Liver (tissue), 3 donors: Measurements from ENCODE around the gene NRAS.

Experiments
- JUND ChIP-seq, 2 donors: IDR thresholded peaks; 2 replicates each; pipeline ENCODE4 v1.6.1; 2016; ENCODE audit warnings: antibody characterized with exemption in 2 of 2
- RXRA ChIP-seq, 2 donors: IDR thresholded peaks; 2 replicates each; pipeline ENCODE4 v1.6.1; 2017 to 2018; ENCODE audit warnings: antibody characterized with exemption in 2 of 2, mild to moderate bottlenecking in 1 of 2
- YY1 ChIP-seq: IDR thresholded peaks from 2 replicates; pipeline ENCODE4 v1.6.1; 2016; ENCODE audit warnings: antibody characterized with exemption, mild to moderate bottlenecking
- TF ChIP-seq, protein P1 (sequence below): fragments of 150-350 bp; IDR thresholded peaks from 2 replicates; pipeline ENCODE4 v1.5.1; 2017; ENCODE audit warnings: improper control_type of control experiment, low read depth, low read length; ENCODE audit not compliant: missing input control
- donor health status: healthy.
- donor health status: healthy.

DNA sequence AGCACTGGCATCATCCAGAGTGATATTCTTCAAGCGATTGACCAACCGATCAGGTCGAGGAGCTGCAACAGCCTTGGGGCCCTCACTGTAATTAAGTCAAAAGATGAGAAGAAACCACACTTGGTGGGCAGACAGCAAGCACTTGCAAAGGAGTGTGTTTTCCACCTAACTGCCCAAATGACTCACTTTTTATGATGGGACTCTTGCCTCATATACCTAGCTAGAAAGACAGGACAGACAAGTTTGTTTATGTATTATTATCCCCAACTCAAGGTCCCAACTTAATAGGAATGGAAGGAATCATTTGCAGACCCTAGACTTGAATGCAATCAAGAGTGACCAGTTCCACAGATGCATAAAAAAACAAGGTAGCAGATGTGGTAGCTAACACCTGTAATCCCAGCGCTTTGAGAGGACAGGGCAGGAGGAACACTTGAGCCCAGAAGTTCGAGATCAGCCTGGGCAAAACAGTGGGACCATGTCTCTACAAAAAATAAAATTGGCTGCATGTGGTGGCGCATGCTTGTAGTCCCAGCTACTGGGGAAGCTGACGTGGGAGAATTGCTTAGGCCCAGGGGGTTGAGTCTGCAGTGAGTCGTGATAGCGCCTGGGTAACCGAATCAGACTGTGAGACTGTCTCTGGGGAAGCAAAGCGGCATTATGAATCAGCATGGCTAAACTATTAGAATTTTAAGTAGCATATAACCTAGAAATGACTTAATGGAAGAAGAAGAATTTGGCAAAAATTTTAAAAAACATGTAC lies 2.3 kb upstream of the NRAS start:
- TF ChIP-seq YY1 = no peak
- TF ChIP-seq, protein P1, sequence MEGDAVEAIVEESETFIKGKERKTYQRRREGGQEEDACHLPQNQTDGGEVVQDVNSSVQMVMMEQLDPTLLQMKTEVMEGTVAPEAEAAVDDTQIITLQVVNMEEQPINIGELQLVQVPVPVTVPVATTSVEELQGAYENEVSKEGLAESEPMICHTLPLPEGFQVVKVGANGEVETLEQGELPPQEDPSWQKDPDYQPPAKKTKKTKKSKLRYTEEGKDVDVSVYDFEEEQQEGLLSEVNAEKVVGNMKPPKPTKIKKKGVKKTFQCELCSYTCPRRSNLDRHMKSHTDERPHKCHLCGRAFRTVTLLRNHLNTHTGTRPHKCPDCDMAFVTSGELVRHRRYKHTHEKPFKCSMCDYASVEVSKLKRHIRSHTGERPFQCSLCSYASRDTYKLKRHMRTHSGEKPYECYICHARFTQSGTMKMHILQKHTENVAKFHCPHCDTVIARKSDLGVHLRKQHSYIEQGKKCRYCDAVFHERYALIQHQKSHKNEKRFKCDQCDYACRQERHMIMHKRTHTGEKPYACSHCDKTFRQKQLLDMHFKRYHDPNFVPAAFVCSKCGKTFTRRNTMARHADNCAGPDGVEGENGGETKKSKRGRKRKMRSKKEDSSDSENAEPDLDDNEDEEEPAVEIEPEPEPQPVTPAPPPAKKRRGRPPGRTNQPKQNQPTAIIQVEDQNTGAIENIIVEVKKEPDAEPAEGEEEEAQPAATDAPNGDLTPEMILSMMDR = no peak
- no peak for TF ChIP-seq JUND (IDR thresholded peaks at IDR 0.05)
- no peak for TF ChIP-seq RXRA (IDR thresholded peaks at IDR 0.05)
